GM18517 (cell line): ENCODE results near the gene KRT73.

ENCODE experiments used
- ATAC-seq: cut with Tn5 transposase; IDR thresholded peaks from one replicate; pipeline ENCODE4 v1.9.1; 2021; ENCODE audit warnings: mild to moderate bottlenecking, moderate library complexity; ENCODE audit not compliant: unreplicated experiment

The KRT73 gene

DNA sequence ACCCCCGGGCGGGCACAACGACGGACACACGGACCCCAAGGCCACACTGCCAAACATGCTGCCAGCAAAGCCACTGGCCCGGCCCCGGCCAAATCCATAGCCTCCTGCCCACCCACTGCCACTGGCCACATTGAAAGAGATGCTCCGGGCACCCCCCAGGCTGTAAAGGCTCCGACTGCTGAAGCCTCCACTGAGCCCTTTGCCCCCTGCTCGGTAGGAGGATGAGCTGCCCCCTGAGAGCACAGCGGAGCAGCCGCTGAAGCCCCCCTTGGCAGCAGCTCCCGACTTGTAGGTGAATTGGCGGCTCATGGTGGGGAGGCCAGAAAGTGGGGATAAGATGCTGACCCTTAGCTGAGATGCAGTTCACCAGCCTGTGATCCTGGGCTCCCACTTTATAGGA lies at the start of gene KRT73:
KRT73 (minus strand) TSS at position 344 of the 400 bp plus-strand sequence; CDS start at position 309, 35 bp downstream.
- ATAC-seq, result no peak

DNA sequence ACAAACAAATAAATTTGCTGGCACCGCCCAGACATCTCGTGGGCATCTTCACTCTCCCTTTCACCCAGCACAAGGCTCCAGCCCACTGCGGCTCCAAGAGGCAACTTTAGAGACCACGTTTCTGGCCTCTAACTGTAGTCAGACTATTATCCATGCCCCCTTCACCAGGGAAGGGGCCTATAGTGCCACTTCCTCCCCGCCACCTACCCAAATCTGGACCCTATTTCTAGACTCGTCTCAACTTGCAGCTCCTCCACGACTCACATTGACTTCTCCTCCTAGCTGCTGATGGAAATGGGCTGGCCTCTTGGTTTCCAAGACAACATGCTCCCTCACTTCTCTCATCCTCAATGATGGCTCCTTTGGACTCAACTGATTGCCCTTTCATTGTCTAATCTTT lies 49.6 kb upstream of the KRT73 start:
- no peak for ATAC-seq

DNA sequence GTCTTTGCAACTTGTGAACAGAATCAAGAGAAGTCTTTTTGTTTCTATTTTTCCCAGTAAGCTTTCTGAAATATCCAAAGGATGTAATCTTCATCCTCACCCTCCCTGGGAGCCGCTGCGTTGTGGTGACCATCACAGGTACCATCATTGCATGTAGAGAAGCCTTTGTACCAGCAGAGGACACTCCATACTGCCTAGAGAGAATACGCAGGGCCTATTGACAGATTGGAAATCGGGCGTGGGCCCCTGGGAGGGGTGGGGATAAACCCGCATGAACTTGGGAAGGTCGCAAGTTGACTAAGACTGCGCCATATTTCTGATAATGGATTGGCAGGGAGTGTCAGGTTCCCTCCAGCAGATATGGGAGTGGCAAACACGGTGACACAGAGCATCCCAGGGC lies 49.1 kb upstream of the KRT73 start:
- ATAC-seq, result no peak

DNA sequence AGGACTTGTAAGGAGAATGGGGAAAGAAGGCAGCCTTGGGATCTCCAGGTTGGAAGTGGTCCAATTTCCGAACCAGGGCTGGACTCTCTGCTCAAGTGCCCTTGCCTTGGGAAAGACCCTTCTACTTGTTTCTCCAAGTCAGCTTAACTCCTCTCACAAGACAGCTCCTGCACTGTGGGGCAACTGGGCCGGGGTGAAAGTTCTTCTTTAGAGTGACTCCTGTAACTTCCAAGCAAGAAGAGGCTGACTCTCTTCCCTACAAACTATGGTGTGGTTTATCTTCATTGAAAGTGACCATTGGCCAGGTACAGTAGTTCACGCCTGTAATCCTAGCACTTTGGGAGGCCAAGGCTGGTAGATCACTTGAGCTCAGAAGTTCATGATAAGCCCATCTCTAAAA lies 48.1 kb upstream of the KRT73 start:
- no peak for ATAC-seq

DNA sequence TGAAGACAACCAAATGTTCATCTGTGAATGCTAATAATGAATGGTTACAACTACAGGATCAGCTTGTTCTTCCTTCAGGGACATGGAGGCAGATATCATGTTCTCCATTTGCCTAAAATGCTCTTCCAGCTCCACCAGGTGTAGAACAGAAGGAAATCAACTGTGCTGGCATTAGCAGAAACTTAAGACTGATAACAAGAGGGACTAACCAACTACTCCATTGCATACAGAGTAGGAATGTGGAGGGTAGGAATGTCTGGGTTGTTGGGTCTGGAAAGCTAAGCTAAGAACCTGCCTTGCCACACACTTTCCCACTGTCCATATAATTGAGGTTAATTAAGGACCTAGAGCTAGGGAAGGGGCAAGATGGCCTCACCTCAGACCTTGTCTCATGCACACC lies 45.1 kb upstream of the KRT73 start:
- ATAC-seq, result no peak

DNA sequence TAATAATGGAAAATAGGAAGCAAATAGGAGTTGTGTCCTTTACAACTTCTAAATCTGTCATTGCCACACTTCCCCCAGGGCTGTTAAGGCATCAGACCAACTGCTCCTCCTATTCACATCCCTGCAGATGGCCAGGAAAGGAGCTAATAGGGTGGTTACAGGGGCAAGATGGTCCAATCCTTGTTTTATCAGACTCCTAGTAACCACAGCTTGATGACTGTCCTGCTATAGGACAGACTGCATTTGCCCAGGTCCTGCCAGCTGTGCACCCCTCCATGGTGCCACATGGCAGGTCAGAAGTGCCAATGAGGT lies 44.5 kb upstream of the KRT73 start:
- no peak for ATAC-seq

DNA sequence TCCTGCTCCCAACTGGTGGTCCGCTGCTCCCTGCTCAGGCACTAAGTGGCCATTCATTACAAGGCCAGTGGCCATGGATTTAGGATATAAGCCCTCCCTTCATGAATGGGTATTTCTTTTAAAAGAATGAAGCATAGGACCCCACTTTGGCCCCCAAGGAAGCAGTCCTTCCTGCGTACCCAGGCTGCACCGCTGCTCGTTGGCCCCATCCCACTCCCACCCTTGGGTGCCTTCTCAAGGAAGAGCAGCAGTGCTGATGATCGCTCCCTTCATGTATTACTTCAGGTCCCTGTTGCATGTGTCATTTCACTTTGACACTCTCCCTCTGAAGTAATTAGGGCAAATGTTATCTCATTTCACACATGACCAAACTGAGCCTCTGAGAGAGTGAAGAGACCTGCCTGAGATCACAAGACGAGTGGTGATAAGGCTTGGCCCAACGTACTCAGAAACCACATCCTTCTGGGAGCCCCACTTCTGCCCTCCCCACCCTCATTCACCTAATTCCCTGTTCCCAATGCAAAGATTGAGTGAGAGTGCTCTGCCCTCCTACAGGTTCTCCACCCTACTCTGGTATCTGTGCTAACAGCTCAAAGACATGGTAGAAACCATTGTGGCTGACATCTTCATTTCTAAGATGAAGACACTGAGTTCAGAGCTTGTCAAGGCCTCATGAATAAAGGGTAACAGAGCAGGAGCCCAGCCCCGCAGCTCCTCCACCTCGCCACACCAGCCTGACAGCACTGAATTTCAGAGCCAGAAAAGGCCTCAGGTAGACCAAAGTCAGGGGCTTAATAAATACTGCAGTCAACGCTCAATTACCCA lies 43.9 kb upstream of the KRT73 start:
- no peak for ATAC-seq

DNA sequence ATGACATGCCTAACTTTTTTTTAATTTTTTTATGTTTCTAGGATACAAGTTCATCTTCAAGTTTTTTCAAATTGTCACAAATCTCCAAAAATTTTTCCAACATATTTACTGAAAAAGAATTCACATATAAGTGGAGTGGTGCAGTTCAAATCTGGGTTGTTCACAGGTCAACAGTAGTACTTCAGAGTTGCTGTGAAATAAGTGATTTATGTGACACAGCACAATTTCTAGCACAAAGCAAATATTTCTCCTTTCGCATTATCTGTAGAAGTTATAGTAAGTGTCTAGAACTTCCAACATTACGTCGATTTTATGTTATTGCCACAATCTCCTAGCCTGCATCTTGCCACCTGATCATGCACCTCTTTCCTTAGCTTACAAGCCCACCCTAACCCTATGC lies 43.3 kb upstream of the KRT73 start:
- ATAC-seq, result no peak

DNA sequence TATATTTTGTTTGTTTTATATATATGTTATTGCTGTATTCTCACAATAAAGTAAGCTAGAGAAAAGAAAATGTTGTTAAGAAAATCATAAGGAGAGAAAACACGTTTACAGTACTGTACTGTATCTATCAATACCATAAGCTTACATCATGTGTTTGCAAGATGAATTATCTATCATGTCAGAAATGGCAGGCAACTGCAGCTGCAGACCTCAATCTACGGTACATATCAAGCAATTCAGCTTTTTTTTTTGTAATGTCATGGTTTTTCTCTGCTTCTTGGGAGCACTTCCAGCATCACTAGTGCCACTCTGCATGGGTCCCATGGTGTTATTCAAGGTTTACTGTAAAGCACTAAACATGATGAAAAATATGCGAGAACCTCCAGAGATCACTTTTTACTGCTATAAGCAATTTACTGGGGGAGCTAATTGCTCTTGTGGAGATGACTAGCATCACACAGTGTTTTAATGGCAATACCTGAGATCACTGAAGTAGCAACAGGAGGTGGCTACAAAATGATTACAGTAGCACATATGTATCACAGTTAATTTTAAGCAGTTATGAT lies 42.7 kb upstream of the KRT73 start:
- ATAC-seq, result no peak

DNA sequence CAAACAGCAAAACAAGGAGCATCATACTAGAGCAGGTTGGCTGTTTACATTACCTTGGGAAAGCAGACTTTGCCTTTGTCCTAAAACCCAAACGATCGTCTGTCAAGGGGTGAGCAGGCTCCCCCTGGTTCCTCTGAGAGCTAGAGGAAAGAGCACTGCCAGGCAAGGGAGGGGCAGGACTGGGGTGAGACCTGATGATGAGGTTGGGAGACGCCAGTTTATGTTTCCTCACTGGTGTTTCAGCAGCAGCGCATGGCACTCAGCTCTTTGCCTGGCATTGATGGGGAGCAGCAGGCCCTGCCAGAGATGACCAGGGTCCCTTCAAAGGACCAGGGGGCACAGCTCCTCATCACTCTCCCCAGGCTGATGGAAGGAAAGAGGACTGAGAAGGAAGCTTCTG lies 41.6 kb upstream of the KRT73 start:
- no peak for ATAC-seq

DNA sequence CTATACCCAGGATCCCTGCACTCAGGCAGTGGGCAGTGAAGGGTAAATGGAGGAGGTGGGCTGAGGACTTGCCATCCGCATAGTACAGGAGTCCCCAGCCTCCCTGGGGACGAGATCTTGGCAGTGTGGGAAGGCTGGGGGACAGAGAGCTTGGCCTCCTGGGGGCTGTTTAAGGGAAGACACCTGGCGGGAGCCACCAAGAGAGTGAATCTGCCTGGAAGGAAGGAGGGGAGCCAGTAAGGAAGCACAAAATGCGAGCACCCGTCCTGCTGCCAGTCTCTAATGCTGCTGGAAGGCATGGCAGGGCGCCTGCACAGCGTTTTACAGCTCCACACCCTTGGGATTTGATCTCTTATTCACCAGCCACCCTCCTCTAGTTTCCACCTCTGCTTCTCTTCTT lies 41.0 kb upstream of the KRT73 start:
- ATAC-seq, result no peak

DNA sequence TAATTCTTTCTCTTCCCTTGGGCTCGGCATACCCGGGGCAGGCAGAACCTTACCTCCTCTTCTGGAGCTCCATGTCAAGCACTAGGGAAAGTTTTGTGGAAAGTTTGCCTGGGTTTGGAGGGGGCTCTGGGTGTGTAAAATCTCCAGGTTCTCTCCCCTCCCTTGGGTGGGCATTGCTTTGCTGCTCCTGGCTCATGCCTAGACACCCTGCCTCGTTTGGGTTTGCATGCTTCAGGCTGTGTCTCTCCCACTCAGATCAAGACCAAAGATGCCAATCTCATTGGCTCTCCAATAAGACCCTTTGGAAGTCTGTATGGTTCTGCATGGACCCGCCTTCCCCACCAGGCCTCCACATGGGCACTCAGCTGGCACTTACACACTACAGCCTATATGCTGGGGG lies 39.8 kb upstream of the KRT73 start:
- no peak for ATAC-seq

DNA sequence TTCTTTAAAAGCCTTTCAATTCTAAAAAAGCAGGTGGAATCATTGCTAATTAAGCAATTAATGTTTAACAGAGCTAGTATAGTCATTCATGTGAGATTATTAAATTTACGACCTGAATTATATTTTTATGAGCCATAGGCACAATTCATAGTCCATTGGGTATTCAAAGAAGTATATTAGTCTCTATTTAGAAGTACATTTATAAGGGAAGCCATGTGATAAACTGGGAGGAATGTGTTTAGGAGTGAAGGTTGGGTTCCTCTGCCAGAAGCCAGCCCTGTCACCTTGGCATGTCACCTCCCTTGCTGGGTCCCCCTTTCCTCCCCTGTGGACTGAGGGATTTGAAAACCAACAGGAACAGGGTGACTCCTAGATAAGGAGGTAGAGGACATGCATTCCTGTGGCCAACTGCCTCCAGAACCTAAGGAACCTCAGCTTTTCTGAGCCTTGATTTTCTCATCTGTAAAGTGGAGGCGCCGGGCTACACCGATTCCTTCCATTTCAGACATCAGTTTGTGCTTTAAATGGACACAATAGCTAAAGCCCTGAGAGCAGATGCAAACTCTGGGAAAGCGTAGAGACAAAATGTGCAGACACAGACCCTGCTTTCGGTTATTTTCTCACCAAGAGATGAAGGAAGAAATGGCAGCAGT lies 39.0 kb upstream of the KRT73 start:
- no peak for ATAC-seq

DNA sequence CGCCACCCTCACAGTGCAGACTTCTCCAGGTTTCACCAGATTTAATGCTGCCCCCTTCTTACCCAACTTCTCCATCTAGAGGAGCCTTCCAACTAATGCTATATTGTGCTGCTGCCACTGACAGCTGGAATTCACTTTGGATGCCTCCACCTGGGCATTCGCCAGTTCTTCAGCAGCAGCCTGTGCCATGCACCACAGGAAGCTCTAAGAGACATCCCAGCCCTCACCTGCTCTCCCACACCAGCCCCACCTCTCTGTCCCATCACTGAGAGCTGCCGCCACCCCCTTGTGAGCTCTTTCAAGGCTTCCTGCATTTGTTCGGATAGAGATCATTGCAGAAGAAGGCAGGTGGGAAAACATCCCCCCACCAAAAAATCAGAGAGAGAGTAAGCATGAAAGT lies 38.3 kb upstream of the KRT73 start:
- no peak for ATAC-seq

DNA sequence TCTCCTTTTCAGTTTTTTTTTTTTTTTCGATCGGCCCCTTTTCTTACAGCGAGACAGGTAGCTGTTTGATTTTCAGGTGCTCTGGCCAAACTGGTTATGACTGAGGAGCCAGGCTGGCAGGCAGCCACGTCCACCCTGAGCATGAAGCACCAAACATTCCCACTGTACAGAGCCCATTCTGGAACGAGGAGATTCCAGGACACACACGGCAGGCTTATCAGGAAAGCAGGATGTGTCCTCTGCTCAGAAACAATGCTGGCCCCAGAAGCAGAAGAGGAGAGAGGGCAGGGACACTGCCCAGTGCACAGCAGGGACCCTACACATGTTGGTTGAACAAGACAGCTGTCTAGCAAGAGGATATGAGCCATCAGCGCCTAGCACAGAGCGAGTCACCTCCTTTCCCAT lies 37.4 kb upstream of the KRT73 start:
- no peak for ATAC-seq

DNA sequence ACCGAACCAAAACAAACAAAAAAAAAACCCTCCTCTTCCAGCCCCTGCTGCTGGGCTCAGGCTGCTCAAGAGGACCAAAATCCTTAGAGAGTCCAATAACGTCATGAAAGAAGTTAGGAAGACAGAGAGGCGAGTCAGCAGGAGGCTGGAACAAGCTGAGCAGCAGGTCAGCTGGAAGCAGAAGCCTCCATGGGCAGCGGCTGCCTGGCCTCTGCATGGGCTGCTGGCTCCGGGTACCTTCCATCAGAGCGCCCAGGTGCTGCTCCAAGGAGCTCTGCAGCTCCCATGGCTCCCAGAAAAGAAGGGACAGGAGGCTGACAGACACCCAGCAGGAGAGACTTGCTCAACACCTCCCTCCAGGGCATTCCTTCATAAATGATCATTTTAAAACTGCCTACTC lies 36.9 kb upstream of the KRT73 start:
- ATAC-seq, result no peak

DNA sequence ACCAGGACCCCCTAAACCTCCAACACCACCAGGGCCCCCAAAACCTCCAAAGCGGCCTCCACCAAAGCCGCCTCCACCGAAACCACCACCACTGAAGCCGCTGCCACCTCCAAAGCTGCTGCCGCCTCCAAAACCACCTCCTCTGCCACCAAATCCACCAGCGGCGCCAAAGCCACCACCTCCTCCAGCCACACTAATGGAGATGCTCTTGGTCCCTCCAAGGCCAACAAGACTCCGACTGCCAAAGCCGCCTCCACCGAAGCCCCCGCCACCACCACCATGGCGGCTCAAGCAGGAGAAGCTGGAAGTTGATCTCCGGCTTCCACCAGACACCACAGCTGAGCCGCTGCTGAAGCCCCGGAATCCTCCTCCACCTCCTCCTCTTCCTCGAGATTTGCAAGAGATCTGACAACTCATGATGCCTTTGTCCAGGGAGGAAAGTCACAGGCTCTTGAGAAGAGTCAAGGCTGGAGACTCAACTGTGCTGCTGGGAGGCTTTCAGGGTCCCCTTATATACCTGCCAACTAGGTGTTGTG lies 33.4 kb upstream of the KRT73 start, which contains the start of gene KRT2:
KRT2 (minus strand) TSS at position 486 of the 536 bp plus-strand sequence; CDS start at position 417, 69 bp downstream.
- no peak for ATAC-seq

DNA sequence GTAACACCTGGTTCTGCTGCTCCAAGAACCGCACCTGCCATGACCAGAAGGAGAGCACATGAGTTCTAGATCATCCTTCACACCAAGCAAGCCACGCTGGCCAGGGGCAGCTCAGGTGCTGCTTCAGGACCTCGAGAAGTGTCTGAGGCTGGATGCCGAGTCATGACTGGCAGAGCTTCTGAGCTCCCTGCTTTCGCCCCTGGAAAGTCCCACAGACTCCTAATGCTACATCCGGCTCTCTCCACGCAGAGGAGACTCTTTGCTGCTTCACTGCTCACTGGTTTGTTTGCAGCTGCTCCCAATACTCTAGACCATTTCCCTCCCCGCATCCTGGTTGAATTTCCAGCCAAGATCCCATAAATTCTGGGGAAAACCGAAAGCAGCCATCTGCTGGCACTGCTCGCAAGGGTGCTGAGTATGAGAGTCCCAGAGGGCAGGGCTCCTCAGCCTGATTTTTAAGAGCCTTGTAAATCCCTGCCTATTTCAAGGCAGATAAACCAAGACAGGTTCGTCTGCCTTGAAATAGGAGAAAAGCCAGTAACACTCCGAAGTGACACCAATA lies 32.2 kb upstream of the KRT73 start:
- ATAC-seq, result no peak

DNA sequence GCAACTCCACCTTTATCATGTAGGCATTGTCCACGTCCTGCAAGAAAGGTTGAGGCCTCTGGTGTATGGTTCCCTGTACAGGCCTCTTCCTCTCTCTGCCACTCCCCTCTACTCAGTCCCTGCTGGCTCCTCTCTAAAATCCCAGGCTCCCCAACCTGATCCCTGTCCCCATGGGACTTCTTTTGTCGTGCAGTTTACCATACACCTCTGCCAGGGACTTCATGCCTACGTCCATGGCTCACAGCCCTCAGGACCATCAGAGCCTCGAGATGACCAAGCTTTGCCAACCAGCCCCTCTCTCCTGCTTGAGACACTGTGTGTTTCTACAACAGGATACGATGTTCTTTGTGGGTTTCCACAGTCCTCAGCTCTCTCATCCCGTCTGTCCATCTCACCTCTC lies 30.7 kb upstream of the KRT73 start:
- no peak for ATAC-seq

DNA sequence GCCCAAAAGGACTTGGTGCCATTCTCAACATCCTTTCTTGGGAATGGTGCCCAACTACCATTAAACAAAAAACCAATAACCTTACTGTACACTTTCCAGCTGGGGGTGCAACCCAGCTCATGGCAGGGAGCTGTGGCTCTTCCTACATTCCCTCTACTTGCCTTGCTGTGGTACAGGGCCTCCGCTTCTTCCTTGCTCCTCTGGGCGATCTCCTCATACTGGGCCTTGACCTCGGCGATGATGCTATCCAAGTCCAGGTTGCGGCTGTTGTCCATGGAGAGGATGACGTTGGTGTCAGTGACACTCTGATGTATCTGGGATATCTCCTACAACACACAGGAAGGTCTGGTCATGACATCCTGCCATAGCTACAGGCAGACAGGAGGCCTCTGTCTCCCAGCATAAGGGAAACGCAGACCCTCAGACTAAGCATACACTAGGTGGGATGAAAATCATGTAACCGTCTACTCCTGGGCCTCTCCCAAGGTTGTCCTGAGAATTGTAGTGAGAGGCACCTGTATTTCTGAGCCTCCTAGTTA lies 29.7 kb upstream of the KRT73 start:
- ATAC-seq, result no peak

DNA sequence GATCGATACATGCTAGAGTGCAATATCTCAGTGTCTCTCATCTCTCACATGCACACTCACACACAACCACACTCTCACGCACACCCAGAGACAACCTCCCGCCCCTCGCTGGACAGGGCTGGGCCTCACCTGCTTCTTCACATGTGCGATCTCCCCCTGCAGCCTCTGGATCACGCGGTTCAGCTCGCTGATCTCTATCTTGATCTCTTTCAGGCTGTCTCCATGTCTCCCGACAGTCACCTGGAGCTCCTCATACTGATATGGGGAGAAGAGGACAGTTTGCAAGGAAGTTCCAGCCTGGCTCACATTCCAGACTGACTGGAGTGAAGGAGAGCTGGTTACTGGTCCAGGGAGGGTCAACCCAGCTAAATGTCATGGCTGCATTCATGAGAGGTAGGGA lies 29.2 kb upstream of the KRT73 start:
- ATAC-seq, result no peak
